LNCaP clone FGC (cell line): ENCODE data around the gene TOMT.

Source experiments
- DNase-seq: peaks from one replicate; pipeline ENCODE4 v3.0.0-alpha.2; 2011; ENCODE audit warnings: low read depth
- H3K4me3 ChIP-seq: 2 replicates; pipeline ENCODE4 v1.5.1; 2011; ENCODE audit warnings: mild to moderate bottlenecking, low read depth, low read length, control low read depth
- CTCF ChIP-seq: IDR thresholded peaks from 2 replicates; pipeline ENCODE4 v1.5.1; 2012; ENCODE audit warnings: mild to moderate bottlenecking; ENCODE audit not compliant: control insufficient read depth, insufficient read depth; ENCODE audit errors: extremely low read depth

The TOMT gene

GRCh38 chr11:72069787-72070251 is 35.9 kb upstream of the TOMT start:
- peak overlapping the region; percentile 44 for H3K4me3 ChIP-seq
- TF ChIP-seq CTCF: no peak
- peak; percentile 82 for DNase-seq

GRCh38 chr11:72070491-72070890 is 35.2 kb upstream of the TOMT start:
- H3K4me3 ChIP-seq: 0 out of 2 replicates have a peak overlapping the region, but pooled peaks have one; percentile 24
- no peak for TF ChIP-seq CTCF
- no peak for DNase-seq

GRCh38 chr11:72072348-72072747 is 33.4 kb upstream of the TOMT start:
- H3K4me3 ChIP-seq: no peak overlapping the region
- no peak for TF ChIP-seq CTCF
- DNase-seq: peak; percentile 32

- DNase-seq: no peak
- TF ChIP-seq CTCF: no peak
- no peak overlapping the region for H3K4me3 ChIP-seq
Observed at GRCh38 chr11:72075109-72075508, 30.6 kb upstream of the TOMT start.

- TF ChIP-seq CTCF: no peak
- DNase-seq: no peak
- no peak overlapping the region for H3K4me3 ChIP-seq
Observed at GRCh38 chr11:72075756-72076155, 30.0 kb upstream of the TOMT start.

- DNase-seq: no peak
- H3K4me3 ChIP-seq: peak overlapping the region; percentile 71
- TF ChIP-seq CTCF: no peak
Observed at GRCh38 chr11:72078477-72078876, 27.2 kb upstream of the TOMT start.

GRCh38 chr11:72079819-72080325 is 25.9 kb upstream of the TOMT start:
- peak overlapping the region; percentile 71 for H3K4me3 ChIP-seq
- TF ChIP-seq CTCF: no peak
- peak; percentile 75 for DNase-seq
